PC-3 (cell line): ENCODE data around the gene SUCLA2.

Experiments used
- CTCF ChIP-seq: fragments of 300-600 bp; sonication (generic); conservative IDR thresholded peaks from 2 replicates; pipeline ENCODE4 v1.5.1; 2017; ENCODE audit warnings: antibody characterized with exemption, low read depth, mild to moderate bottlenecking, low read length
- EZH2 ChIP-seq: fragments of 300-600 bp; sonication (generic); IDR thresholded peaks from one replicate; pipeline ENCODE4 v1.6.1; 2017; ENCODE audit warnings: antibody characterized with exemption, mild to moderate bottlenecking, low read length; ENCODE audit not compliant: unreplicated experiment
- EZH2phosphoT487 ChIP-seq: fragments of 300-600 bp; sonication (generic); IDR thresholded peaks from 2 replicates; pipeline ENCODE4 v1.6.1; 2018; ENCODE audit warnings: mild to moderate bottlenecking, antibody characterized with exemption, low read length, borderline replicate concordance

GRCh38 chr13:48018637-48019036, 17.6 kb upstream of the SUCLA2 start:
- no peak for TF ChIP-seq CTCF
- no peak for TF ChIP-seq EZH2
- no peak for TF ChIP-seq EZH2phosphoT487
